Liver (tissue), 3 donors: ENCODE data around the gene PIEZO2.

Source experiments
- FOXA1 ChIP-seq: IDR thresholded peaks from 2 replicates; pipeline ENCODE4 v1.6.1; 2016; ENCODE audit warnings: antibody characterized with exemption
- TAF1 ChIP-seq: conservative IDR thresholded peaks from 2 replicates; pipeline ENCODE4 v1.6.1; 2016; ENCODE audit warnings: antibody characterized with exemption, mild to moderate bottlenecking
- YY1 ChIP-seq: IDR thresholded peaks from 2 replicates; pipeline ENCODE4 v1.6.1; 2016; ENCODE audit warnings: antibody characterized with exemption, mild to moderate bottlenecking
- TF ChIP-seq, protein P1 (sequence below): fragments of 150-350 bp; IDR thresholded peaks from 2 replicates; pipeline ENCODE4 v1.5.1; 2017; ENCODE audit warnings: improper control_type of control experiment, low read depth, low read length; ENCODE audit not compliant: missing input control
- TF ChIP-seq, protein P2 (sequence below): IDR thresholded peaks from 2 replicates; pipeline ENCODE4 v1.6.1; 2016; ENCODE audit warnings: antibody characterized with exemption
- TF ChIP-seq, protein P3 (sequence below): IDR thresholded peaks from 2 replicates; pipeline ENCODE4 v1.6.1; 2016; ENCODE audit warnings: antibody characterized with exemption
- donor health status: healthy.
- donor health status: healthy.

DNA sequence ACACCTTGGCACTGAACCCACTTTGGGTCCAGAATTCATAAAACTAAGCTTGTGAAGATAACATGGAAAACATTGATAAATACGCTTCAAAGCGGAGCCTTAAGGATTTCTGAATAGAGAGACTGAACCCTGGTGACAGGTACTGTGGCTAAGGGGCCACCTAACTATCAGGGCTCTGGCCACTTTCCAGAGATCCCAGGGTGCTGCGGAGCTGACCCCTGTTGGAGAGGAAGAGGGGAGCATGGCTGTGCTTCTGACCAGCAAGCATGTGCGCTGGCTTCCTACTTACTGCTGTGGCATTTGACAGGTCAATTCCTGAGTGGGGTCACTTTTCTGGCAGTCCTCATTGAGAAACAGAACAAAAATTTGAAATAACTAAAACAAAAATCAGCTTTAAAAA lies 395.2 kb downstream of the PIEZO2 start:
- TF ChIP-seq, protein P1, sequence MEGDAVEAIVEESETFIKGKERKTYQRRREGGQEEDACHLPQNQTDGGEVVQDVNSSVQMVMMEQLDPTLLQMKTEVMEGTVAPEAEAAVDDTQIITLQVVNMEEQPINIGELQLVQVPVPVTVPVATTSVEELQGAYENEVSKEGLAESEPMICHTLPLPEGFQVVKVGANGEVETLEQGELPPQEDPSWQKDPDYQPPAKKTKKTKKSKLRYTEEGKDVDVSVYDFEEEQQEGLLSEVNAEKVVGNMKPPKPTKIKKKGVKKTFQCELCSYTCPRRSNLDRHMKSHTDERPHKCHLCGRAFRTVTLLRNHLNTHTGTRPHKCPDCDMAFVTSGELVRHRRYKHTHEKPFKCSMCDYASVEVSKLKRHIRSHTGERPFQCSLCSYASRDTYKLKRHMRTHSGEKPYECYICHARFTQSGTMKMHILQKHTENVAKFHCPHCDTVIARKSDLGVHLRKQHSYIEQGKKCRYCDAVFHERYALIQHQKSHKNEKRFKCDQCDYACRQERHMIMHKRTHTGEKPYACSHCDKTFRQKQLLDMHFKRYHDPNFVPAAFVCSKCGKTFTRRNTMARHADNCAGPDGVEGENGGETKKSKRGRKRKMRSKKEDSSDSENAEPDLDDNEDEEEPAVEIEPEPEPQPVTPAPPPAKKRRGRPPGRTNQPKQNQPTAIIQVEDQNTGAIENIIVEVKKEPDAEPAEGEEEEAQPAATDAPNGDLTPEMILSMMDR = no peak
- TF ChIP-seq FOXA1 (no peak), TAF1 (no peak), YY1 (no peak)
- TF ChIP-seq, protein P2, sequence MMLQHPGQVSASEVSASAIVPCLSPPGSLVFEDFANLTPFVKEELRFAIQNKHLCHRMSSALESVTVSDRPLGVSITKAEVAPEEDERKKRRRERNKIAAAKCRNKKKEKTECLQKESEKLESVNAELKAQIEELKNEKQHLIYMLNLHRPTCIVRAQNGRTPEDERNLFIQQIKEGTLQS = no peak
- TF ChIP-seq, protein P3, sequence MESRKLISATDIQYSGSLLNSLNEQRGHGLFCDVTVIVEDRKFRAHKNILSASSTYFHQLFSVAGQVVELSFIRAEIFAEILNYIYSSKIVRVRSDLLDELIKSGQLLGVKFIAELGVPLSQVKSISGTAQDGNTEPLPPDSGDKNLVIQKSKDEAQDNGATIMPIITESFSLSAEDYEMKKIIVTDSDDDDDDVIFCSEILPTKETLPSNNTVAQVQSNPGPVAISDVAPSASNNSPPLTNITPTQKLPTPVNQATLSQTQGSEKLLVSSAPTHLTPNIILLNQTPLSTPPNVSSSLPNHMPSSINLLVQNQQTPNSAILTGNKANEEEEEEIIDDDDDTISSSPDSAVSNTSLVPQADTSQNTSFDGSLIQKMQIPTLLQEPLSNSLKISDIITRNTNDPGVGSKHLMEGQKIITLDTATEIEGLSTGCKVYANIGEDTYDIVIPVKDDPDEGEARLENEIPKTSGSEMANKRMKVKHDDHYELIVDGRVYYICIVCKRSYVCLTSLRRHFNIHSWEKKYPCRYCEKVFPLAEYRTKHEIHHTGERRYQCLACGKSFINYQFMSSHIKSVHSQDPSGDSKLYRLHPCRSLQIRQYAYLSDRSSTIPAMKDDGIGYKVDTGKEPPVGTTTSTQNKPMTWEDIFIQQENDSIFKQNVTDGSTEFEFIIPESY = no peak
